Measurements from ENCODE around the gene VPS72.
"Not testable (repeated sequence)": the region's sequence is repeated elsewhere in the genome, so short reads cannot be mapped to it uniquely, and the experiment has no call there.

VPS72 gene

GRCh38 chr1:151189637-151190445 lies at the start of gene VPS72:
TSS of gene VPS72 (minus strand) at chr1:151190197. CDS start at chr1:151190121, 76 bp downstream.
- DNase-seq, result peak; percentile 98 to 99

GRCh38 chr1:151238467-151238739 lies 48.4 kb upstream of the VPS72 start:
- DNase-seq, result no peak

GRCh38 chr1:151237678-151238466 lies 47.9 kb upstream of the VPS72 start:
- no peak for DNase-seq

GRCh38 chr1:151235235-151235634 lies 45.2 kb upstream of the VPS72 start:
- no peak for DNase-seq

- DNase-seq, result no peak
These were observed 32.1 kb upstream of the VPS72 start for GRCh38 chr1:151222130-151222529.

- no peak for DNase-seq
These were observed 31.6 kb upstream of the VPS72 start for GRCh38 chr1:151221616-151222015.

GRCh38 chr1:151213560-151213959 lies 23.6 kb upstream of the VPS72 start:
- no peak for DNase-seq

- no peak for DNase-seq
These were observed 22.1 kb upstream of the VPS72 start for GRCh38 chr1:151211972-151212705.

GRCh38 chr1:151210830-151211229 lies 20.8 kb upstream of the VPS72 start:
- no peak for DNase-seq

- not testable (repeated sequence) for DNase-seq
These were observed 15.5 kb upstream of the VPS72 start for GRCh38 chr1:151205381-151205965.

- DNase-seq, result peak in 1 of 2 experiments; percentile 17
These were observed 10.0 kb upstream of the VPS72 start for GRCh38 chr1:151199873-151200581.

- DNase-seq, result peak; percentile 100
These were observed 8.5 kb upstream of the VPS72 start, which contains the start of gene PIP5K1A for GRCh38 chr1:151198254-151199127. TSS of gene PIP5K1A (plus strand) at chr1:151198552. CDS start at chr1:151198997, 445 bp downstream.

GRCh38 chr1:151197863-151198253 lies 7.9 kb upstream of the VPS72 start:
- peak in 1 of 2 experiments; percentile 69 for DNase-seq

GRCh38 chr1:151196292-151196800 lies 6.3 kb upstream of the VPS72 start:
- DNase-seq, result peak; percentile 97 to 98

GRCh38 chr1:151194894-151195594 lies 5.0 kb upstream of the VPS72 start:
- DNase-seq, result not testable (repeated sequence)

- DNase-seq, result no peak
These were observed 3.9 kb upstream of the VPS72 start for GRCh38 chr1:151193856-151194255.

GRCh38 chr1:151193304-151193703 lies 3.3 kb upstream of the VPS72 start:
- no peak for DNase-seq

GRCh38 chr1:151192047-151192446 lies 2.0 kb upstream of the VPS72 start:
- DNase-seq, result no peak

- DNase-seq, result not testable (repeated sequence)
These were observed 1.3 kb downstream of the VPS72 start for GRCh38 chr1:151188667-151189066.

- no peak for DNase-seq
These were observed 2.8 kb downstream of the VPS72 start for GRCh38 chr1:151187205-151187604.
